Left lobe of liver (tissue), 2 donors: ENCODE results near the gene METAP1D. TPM values are rescaled to one million over a fixed set of nuclear protein-coding genes. Genes with fewer than 3 reads are reported as not detected.
"Not testable (repeated sequence)": the region's sequence is repeated elsewhere in the genome, so short reads cannot be mapped to it uniquely, and the experiment has no call there.

ENCODE experiments used
- ATAC-seq: fragments of 200-7000 bp; cut with Tn5 transposase; one replicate; pipeline ENCODE4 v1.9.1; 2020; ENCODE audit warnings: mild to moderate bottlenecking, moderate library complexity
- DNase-seq: peaks from one replicate; pipeline ENCODE4 v3.0.0-alpha.2; 2020; ENCODE audit warnings: low spot score
- total RNA-seq: library from RNA; stranded (reverse); gene quantifications from one replicate; pipeline ENCODE4 v1.2.1, GENCODE V29; 2021
- donor health status: DM: no; HTN: no; CAD: no; lungs with moderate emphysema.
- donor health status: DM: no; HTN: yes; CAD: no.

Gene METAP1D
- total RNA-seq, 1 donor from 2014 or later = 4.4 TPM

- no peak for ATAC-seq
- DNase-seq = no peak
Observed at GRCh38 chr2:171996021-171996420, 3.7 kb upstream of the METAP1D start.

GRCh38 chr2:171997031-171997430 lies 2.7 kb upstream of the METAP1D start:
- not testable (repeated sequence) for ATAC-seq, DNase-seq

- no peak for DNase-seq
- no peak for ATAC-seq
Observed at GRCh38 chr2:171999161-171999560, 592 bp upstream of the METAP1D start.

GRCh38 chr2:172000696-172001361 lies 1.1 kb downstream of the METAP1D start:
- no peak for DNase-seq
- ATAC-seq = no peak

GRCh38 chr2:172007372-172007771 lies 7.6 kb downstream of the METAP1D start:
- ATAC-seq (no peak), DNase-seq (no peak)

GRCh38 chr2:172009823-172010222 lies 10.1 kb downstream of the METAP1D start:
- DNase-seq (no peak), ATAC-seq (no peak)

- DNase-seq (no peak), ATAC-seq (no peak)
Observed at GRCh38 chr2:172011812-172012575, 12.2 kb downstream of the METAP1D start.

- ATAC-seq (no peak), DNase-seq (no peak)
Observed at GRCh38 chr2:172012677-172013391, 13.1 kb downstream of the METAP1D start.

- ATAC-seq (no peak), DNase-seq (no peak)
Observed at GRCh38 chr2:172013396-172013795, 13.6 kb downstream of the METAP1D start.

GRCh38 chr2:172021074-172021931 lies 21.6 kb downstream of the METAP1D start:
- ATAC-seq (peak; percentile 43), DNase-seq (no peak)

- no peak for DNase-seq
- no peak for ATAC-seq
Observed at GRCh38 chr2:172021955-172022354, 22.2 kb downstream of the METAP1D start.

- DNase-seq (no peak), ATAC-seq (no peak)
Observed at GRCh38 chr2:172031536-172031935, 31.8 kb downstream of the METAP1D start.

GRCh38 chr2:172038121-172038520 lies 38.4 kb downstream of the METAP1D start:
- DNase-seq = no peak
- ATAC-seq = no peak

GRCh38 chr2:172038604-172039003 lies 38.9 kb downstream of the METAP1D start:
- peak; percentile 28 for ATAC-seq
- DNase-seq = no peak

- ATAC-seq = no peak
- no peak for DNase-seq
Observed at GRCh38 chr2:172039011-172039704, 39.4 kb downstream of the METAP1D start.

- DNase-seq = no peak
- no peak for ATAC-seq
Observed at GRCh38 chr2:172040311-172040710, 40.6 kb downstream of the METAP1D start.

GRCh38 chr2:172046080-172046678 lies 46.4 kb downstream of the METAP1D start:
- DNase-seq (no peak), ATAC-seq (no peak)

- DNase-seq (no peak), ATAC-seq (no peak)
Observed at GRCh38 chr2:172046866-172047565, 47.3 kb downstream of the METAP1D start.
